Keratinocyte (primary cell): ENCODE measurements around the gene SSB. TPM values are rescaled to one million over a fixed set of nuclear protein-coding genes. Genes with fewer than 3 reads are reported as not detected.

ENCODE experiments used
- DNase-seq: peaks from one replicate; pipeline ENCODE4 v3.0.0-alpha.2; 2011; ENCODE audit warnings: low read depth, missing footprints, low spot score
- FAIRE-seq: peaks from 2 replicates; lab custom pipeline; 2011; peaks lifted over from hg19 to GRCh38; lab: Jason Lieb, UNC
- H2AFZ ChIP-seq: 2 replicates; pipeline ENCODE4 v1.6.0; 2012; ENCODE audit warnings: low read length, control low read depth, inconsistent platforms; ENCODE audit not compliant: control insufficient read depth
- H3K27ac ChIP-seq: 2 replicates; pipeline ENCODE4 v1.5.1; 2011; ENCODE audit warnings: low read length; ENCODE audit not compliant: control insufficient read depth, insufficient read depth
- H3K27me3 ChIP-seq: 3 replicates; pipeline ENCODE4 v1.6.0; 2011; ENCODE audit warnings: low read length; ENCODE audit not compliant: control insufficient read depth, insufficient read depth; ENCODE audit errors: extremely low read depth
- H3K36me3 ChIP-seq, 2 experiments: 2 replicates in 1 of 2; 3 replicates in 1 of 2; pipeline ENCODE4 v1.5.1; 2011; ENCODE audit warnings: low read length in 2 of 2, mild to moderate bottlenecking in 1 of 2; ENCODE audit not compliant: control insufficient read depth in 2 of 2, insufficient read depth in 2 of 2; ENCODE audit errors: extremely low read depth in 1 of 2
- H3K4me1 ChIP-seq: 3 replicates; pipeline ENCODE4 v1.5.1; 2011; ENCODE audit warnings: low read length; ENCODE audit not compliant: control insufficient read depth, insufficient read depth; ENCODE audit errors: extremely low read depth
- H3K4me2 ChIP-seq: 3 replicates; pipeline ENCODE4 v1.6.0; 2011; ENCODE audit warnings: low read depth, low read length; ENCODE audit not compliant: control insufficient read depth, insufficient read depth; ENCODE audit errors: extremely low read depth
- H3K4me3 ChIP-seq, 3 experiments: fragments of 200-600 bp in 1 of 3; sonication (generic) in 1 of 3; 2 replicates in 2 of 3; 3 replicates in 1 of 3; pipeline ENCODE4 v1.5.1; 2011 to 2016; ENCODE audit warnings: low read length in 3 of 3, mild to moderate bottlenecking in 3 of 3, control low read depth in 2 of 3, inconsistent platforms in 1 of 3, low read depth in 1 of 3, mixed read lengths in 1 of 3, mixed run types in 1 of 3, moderate library complexity in 1 of 3; ENCODE audit not compliant: control insufficient read depth in 2 of 3, insufficient read depth in 2 of 3; ENCODE audit errors: extremely low read depth in 1 of 3
- H3K79me2 ChIP-seq: 2 replicates; pipeline ENCODE4 v1.6.0; 2012; ENCODE audit warnings: low read length; ENCODE audit not compliant: control insufficient read depth, insufficient read depth
- H3K9ac ChIP-seq: 3 replicates; pipeline ENCODE4 v1.6.0; 2011; ENCODE audit warnings: low read length; ENCODE audit not compliant: control insufficient read depth, insufficient read depth; ENCODE audit errors: extremely low read depth
- H3K9me1 ChIP-seq: 3 replicates; pipeline ENCODE4 v1.6.0; 2011; ENCODE audit warnings: low read length; ENCODE audit not compliant: control insufficient read depth, insufficient read depth; ENCODE audit errors: extremely low read depth
- H3K9me3 ChIP-seq: 2 replicates; pipeline ENCODE4 v1.5.1; 2012; ENCODE audit warnings: low read depth, low read length; ENCODE audit not compliant: control insufficient read depth
- H4K20me1 ChIP-seq: 3 replicates; pipeline ENCODE4 v1.6.0; 2011; ENCODE audit warnings: low read length; ENCODE audit not compliant: control insufficient read depth, insufficient read depth; ENCODE audit errors: extremely low read depth
- CTCF ChIP-seq, 3 experiments: IDR thresholded peaks in 1 of 3; conservative IDR thresholded peaks in 1 of 3; optimal IDR thresholded peaks in 1 of 3; 2 replicates in 2 of 3; 3 replicates in 1 of 3; pipeline versions ENCODE3 to v1.5.1; 2011; ENCODE audit warnings: low read length in 3 of 3, mild to moderate bottlenecking in 3 of 3, moderate library complexity in 2 of 3, control low read depth in 1 of 3, inconsistent platforms in 1 of 3; ENCODE audit not compliant: insufficient read depth in 2 of 3; ENCODE audit errors: extremely low read depth in 1 of 3
- EZH2 ChIP-seq: IDR thresholded peaks from one replicate; pipeline ENCODE4 v1.6.1; 2012; ENCODE audit warnings: inconsistent platforms, mild to moderate bottlenecking, low read length, moderate library complexity
- dilution Hi-C: fragments of 300-500 bp; cut with MboI; formaldehyde crosslinking; loops from one replicate; pipeline ENCODE4 v1.7.0; 2020; ENCODE audit warnings: low sequenced_read_pairs; ENCODE audit not compliant: extremely low pct_ligation_motif_present
- polyA plus RNA-seq, 5 experiments: library from polyadenylated mRNA; depleted of rRNA in 3 of 5; stranded (reverse) in 3 of 5; stranded (forward) in 1 of 5; unstranded in 1 of 5; fragments of >200 nt; gene quantifications; 1 replicate in 1 of 5; 2 replicates in 3 of 5; 3 replicates in 1 of 5; pipeline versions ENCODE4 v1.2.1 to v1.2.3, GENCODE V29; 2011 to 2012; ENCODE audit warnings: missing spikeins in 2 of 5, low read depth in 1 of 5, low replicate concordance in 1 of 5

Gene SSB
- polyA plus RNA-seq, 1 donor (not counting 4 experiments of a cell fraction or from before 2014, with no cell fraction given): 149 TPM

GRCh38 chr2:169755083-169755870 is 43.4 kb upstream of the SSB start:
- no peak for TF ChIP-seq CTCF (optimal IDR thresholded peaks at IDR 0.05 in 1 of 3, IDR thresholded peaks at IDR 0.05 in 1 of 3, conservative IDR thresholded peaks at IDR 0.05 in 1 of 3; ENCODE audit: extremely low read depth in 1 of 3, insufficient read depth in 2 of 3, low read length in 3 of 3)
- no peak for TF ChIP-seq EZH2

GRCh38 chr2:169756342-169756741 is 42.3 kb upstream of the SSB start:
- Histone ChIP-seq H3K4me2 (no peak overlapping the region), H3K4me1 (no peaks in the 10 kb centered on the region), H2AFZ (no peak overlapping the region), H3K27me3 (no peaks in the 10 kb centered on the region), H4K20me1 (no peaks in the 10 kb centered on the region), H3K36me3 (no peaks in the 10 kb centered on the region), H3K9me1 (no peaks in the 10 kb centered on the region), H3K4me3 (no peak overlapping the region), H3K9ac (no peak overlapping the region), H3K27ac (no peak overlapping the region), H3K9me3 (no peaks in the 10 kb centered on the region), H3K79me2 (no peaks in the 10 kb centered on the region)
- TF ChIP-seq CTCF (optimal IDR thresholded peaks at IDR 0.05 in 1 of 3, IDR thresholded peaks at IDR 0.05 in 1 of 3, conservative IDR thresholded peaks at IDR 0.05 in 1 of 3; ENCODE audit: extremely low read depth in 1 of 3, insufficient read depth in 2 of 3, low read length in 3 of 3): no peak
- TF ChIP-seq EZH2: no peak
- dilution Hi-C loops: no loop called here
- no peak for FAIRE-seq
- DNase-seq: no peak

More at GRCh38 chr2:169755083-169755870, 43.4 kb upstream of the SSB start:
- Histone ChIP-seq H3K27ac (no peak overlapping the region), H3K4me2 (no peak overlapping the region), H3K9ac (no peak overlapping the region), H3K9me1 (no peaks in the 10 kb centered on the region), H2AFZ (no peak overlapping the region), H4K20me1 (no peaks in the 10 kb centered on the region), H3K36me3 (no peaks in the 10 kb centered on the region), H3K4me1 (no peaks in the 10 kb centered on the region), H3K27me3 (no peaks in the 10 kb centered on the region), H3K79me2 (no peaks in the 10 kb centered on the region), H3K4me3 (no peak overlapping the region), H3K9me3 (no peaks in the 10 kb centered on the region)
- no peak for FAIRE-seq
- dilution Hi-C loops: no loop called here
- DNase-seq: no peak
